ENCODE results near the gene PSMD10.

DNA sequence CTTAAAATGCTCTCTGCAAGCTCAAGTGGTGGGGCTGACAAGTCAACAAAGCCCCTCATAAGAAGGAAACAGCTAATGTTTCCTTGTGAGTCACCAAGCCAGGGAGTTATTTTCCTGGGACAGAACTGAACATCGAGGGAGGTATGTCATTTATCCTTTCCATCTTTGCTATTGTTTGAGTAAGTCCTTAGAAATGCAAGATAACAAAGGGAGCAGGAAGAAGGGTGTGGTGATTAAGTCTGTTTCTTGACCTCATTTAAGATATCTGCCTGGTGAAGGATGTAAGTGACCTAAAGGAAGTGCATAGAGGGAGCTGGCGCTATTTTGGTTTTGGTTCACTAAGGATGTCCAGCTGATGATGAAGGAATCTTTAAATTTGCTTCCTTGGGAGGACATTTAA lies 40.1 kb upstream of the PSMD10 start:
- TF ChIP-seq, protein P1, sequence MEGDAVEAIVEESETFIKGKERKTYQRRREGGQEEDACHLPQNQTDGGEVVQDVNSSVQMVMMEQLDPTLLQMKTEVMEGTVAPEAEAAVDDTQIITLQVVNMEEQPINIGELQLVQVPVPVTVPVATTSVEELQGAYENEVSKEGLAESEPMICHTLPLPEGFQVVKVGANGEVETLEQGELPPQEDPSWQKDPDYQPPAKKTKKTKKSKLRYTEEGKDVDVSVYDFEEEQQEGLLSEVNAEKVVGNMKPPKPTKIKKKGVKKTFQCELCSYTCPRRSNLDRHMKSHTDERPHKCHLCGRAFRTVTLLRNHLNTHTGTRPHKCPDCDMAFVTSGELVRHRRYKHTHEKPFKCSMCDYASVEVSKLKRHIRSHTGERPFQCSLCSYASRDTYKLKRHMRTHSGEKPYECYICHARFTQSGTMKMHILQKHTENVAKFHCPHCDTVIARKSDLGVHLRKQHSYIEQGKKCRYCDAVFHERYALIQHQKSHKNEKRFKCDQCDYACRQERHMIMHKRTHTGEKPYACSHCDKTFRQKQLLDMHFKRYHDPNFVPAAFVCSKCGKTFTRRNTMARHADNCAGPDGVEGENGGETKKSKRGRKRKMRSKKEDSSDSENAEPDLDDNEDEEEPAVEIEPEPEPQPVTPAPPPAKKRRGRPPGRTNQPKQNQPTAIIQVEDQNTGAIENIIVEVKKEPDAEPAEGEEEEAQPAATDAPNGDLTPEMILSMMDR (IDR thresholded peaks at IDR 0.05; ENCODE audit: insufficient read depth, low read depth, low read length), result no peak
- no peak for TF ChIP-seq EZH2 (IDR thresholded peaks at IDR 0.05; ENCODE audit: insufficient read depth, low read length)

All from astrocyte (in vitro differentiated cells and primary cell).